ENCODE results near the gene TAT. TPM values are rescaled to one million over a fixed set of nuclear protein-coding genes. Genes with fewer than 3 reads are reported as not detected.
"Not testable (repeated sequence)": the region's sequence is repeated elsewhere in the genome, so short reads cannot be mapped to it uniquely, and the experiment has no call there.

Gene TAT
- total and polyA plus RNA-seq, 10 of the 15 experiments (the other 5 are each of a cell fraction or from before 2014, with no cell fraction given), result 0.01 to 0.44 (median 0.09) TPM; not detected in 4

- no peak for TF ChIP-seq CEBPZ (IDR thresholded peaks at IDR 0.05; ENCODE audit: low read depth, low read length)
Observed at GRCh38 chr16:71590584-71590983, 13.7 kb upstream of the TAT start (continued).

GRCh38 chr16:71590071-71590470, 13.2 kb upstream of the TAT start:
- in situ Hi-C loops (cut with MboI); H4K20me1 ChIP-seq (ENCODE audit: control insufficient read depth, insufficient read depth); intact Hi-C loops (cut with micrococcal nuclease; ENCODE audit: unreplicated experiment); H3K9ac ChIP-seq (ENCODE audit: control insufficient read depth, insufficient read depth, low read length); H3K27ac ChIP-seq (ENCODE audit: control insufficient read depth, insufficient read depth); ATAC-seq; H3K4me2 ChIP-seq (ENCODE audit: control insufficient read depth, insufficient read depth); H3K27me3 ChIP-seq (replicated peaks in 1 of 2; ENCODE audit: control insufficient read depth in 2 of 2, insufficient read depth in 2 of 2, low read length in 1 of 2); DNase-seq (ENCODE audit: low read depth, low spot score); H3K79me2 ChIP-seq (ENCODE audit: control insufficient read depth, insufficient read depth, low read length); H2AFZ ChIP-seq (ENCODE audit: control insufficient read depth, low read depth, low read length); H3K4me3 ChIP-seq; H3K36me3 ChIP-seq (ENCODE audit: control insufficient read depth in 2 of 2, insufficient read depth in 2 of 2, low read length in 1 of 2); FAIRE-seq; H3K9me3 ChIP-seq (replicated peaks; ENCODE audit: control insufficient read depth, insufficient read depth, low read length); H3K4me1 ChIP-seq (ENCODE audit: control insufficient read depth, insufficient read depth, low read length); BruUV-seq (replicated peaks); RAD21 ChIA-PET (ENCODE audit: unreplicated experiment); SMC1A ChIA-PET (ENCODE audit: uncharacterized antibody, unreplicated experiment); CTCF ChIA-PET; POLR2A ChIA-PET: not testable (repeated sequence)
- no CpG with 5 or more reads among the region's 2 CpGs for WGBS (ENCODE audit: insufficient coverage, insufficient replicate concordance, low lambda C conversion rate, missing lambda C conversion rate)

GRCh38 chr16:71589334-71589733, 12.4 kb upstream of the TAT start:
- intact Hi-C loops (cut with micrococcal nuclease; ENCODE audit: unreplicated experiment); RAD21 ChIA-PET (ENCODE audit: unreplicated experiment); ATAC-seq: not testable (repeated sequence)

More at GRCh38 chr16:71589334-71589733, 12.4 kb upstream of the TAT start:
- H3K4me1 ChIP-seq (ENCODE audit: control insufficient read depth, insufficient read depth, low read length); H3K4me2 ChIP-seq (ENCODE audit: control insufficient read depth, insufficient read depth); H3K27ac ChIP-seq (ENCODE audit: control insufficient read depth, insufficient read depth); POLR2A ChIA-PET; BruUV-seq (replicated peaks); in situ Hi-C loops (cut with MboI); H3K27me3 ChIP-seq (replicated peaks in 1 of 2; ENCODE audit: control insufficient read depth in 2 of 2, insufficient read depth in 2 of 2, low read length in 1 of 2); SMC1A ChIA-PET (ENCODE audit: uncharacterized antibody, unreplicated experiment); DNase-seq (ENCODE audit: low read depth, low spot score); H3K9ac ChIP-seq (ENCODE audit: control insufficient read depth, insufficient read depth, low read length); H2AFZ ChIP-seq (ENCODE audit: control insufficient read depth, low read depth, low read length); H3K9me3 ChIP-seq (replicated peaks; ENCODE audit: control insufficient read depth, insufficient read depth, low read length); CTCF ChIA-PET; FAIRE-seq; H3K4me3 ChIP-seq; H3K36me3 ChIP-seq (ENCODE audit: control insufficient read depth in 2 of 2, insufficient read depth in 2 of 2, low read length in 1 of 2); H3K79me2 ChIP-seq (ENCODE audit: control insufficient read depth, insufficient read depth, low read length); H4K20me1 ChIP-seq (ENCODE audit: control insufficient read depth, insufficient read depth): not testable (repeated sequence)
- 83% methylated on average over 27 of the region's 30 CpGs for WGBS (ENCODE audit: insufficient coverage, insufficient replicate concordance, low lambda C conversion rate, missing lambda C conversion rate)
